ENCODE measurements around the gene SLC6A8.

GRCh38 chrX:153674219-153674851 lies 13.4 kb upstream of the SLC6A8 start:
- no peak for TF ChIP-seq BHLHE40 (IDR thresholded peaks at IDR 0.05; ENCODE audit: borderline replicate concordance)
- no peak for TF ChIP-seq FOXK2 (IDR thresholded peaks at IDR 0.05)
- no peak for TF ChIP-seq ZNF384 (IDR thresholded peaks at IDR 0.05)
- no peak for TF ChIP-seq FOXM1 (IDR thresholded peaks at IDR 0.05; ENCODE audit: borderline replicate concordance)

Data from HEK293T (cell line).